Breast epithelium (tissue), 4 donors: ENCODE results near the gene MACROD2. TPM values are rescaled to one million over a fixed set of nuclear protein-coding genes. Genes with fewer than 3 reads are reported as not detected.

Source experiments
- DNase-seq, 2 donors: peaks; one replicate each; pipeline ENCODE4 v3.0.0-alpha.2; 2019; ENCODE audit warnings: low spot score in 2 of 2
- H3K27ac ChIP-seq, 2 donors: fragments of 200-600 bp; sonication (generic) in 1 of 2; one replicate each; pipeline ENCODE4 v1.5.1; 2016 to 2019; ENCODE audit warnings: mild to moderate bottlenecking in 1 of 2
- H3K27me3 ChIP-seq, 2 donors: fragments of 200-600 bp; sonication (generic) in 1 of 2; one replicate each; pipeline versions ENCODE4 v1.5.1 to v1.6.0; 2017 to 2019; ENCODE audit warnings: control low read depth in 1 of 2, mild to moderate bottlenecking in 1 of 2
- H3K36me3 ChIP-seq: fragments of 200-600 bp; one replicate; pipeline ENCODE4 v1.5.1; 2019
- H3K4me1 ChIP-seq, 2 donors: fragments of 200-600 bp; sonication (generic); one replicate each; pipeline ENCODE4 v1.5.1; 2016 to 2019; ENCODE audit warnings: control low read depth in 1 of 2
- H3K4me3 ChIP-seq, 3 donors: fragments of 200-600 bp; sonication (generic); 1 replicate in 2 of 3; 2 replicates in 1 of 3; pipeline ENCODE4 v1.5.1; 2016 to 2019; ENCODE audit warnings: mild to moderate bottlenecking in 3 of 3, moderate library complexity in 2 of 3
- H3K9me3 ChIP-seq, 2 donors: fragments of 200-600 bp; sonication (generic) in 1 of 2; one replicate each; pipeline ENCODE4 v1.5.1; 2016 to 2019; ENCODE audit warnings: control low read depth in 1 of 2
- POLR2A ChIP-seq: fragments of 450-650 bp; IDR thresholded peaks from one replicate; pipeline ENCODE4 v1.6.1; 2016; ENCODE audit warnings: antibody characterized with exemption, mild to moderate bottlenecking, moderate library complexity
- POLR2AphosphoS5 ChIP-seq, 3 donors: sonication (generic); formaldehyde crosslinking; IDR thresholded peaks; one replicate each; pipeline ENCODE4 v1.6.1; 2017; ENCODE audit warnings: antibody characterized with exemption in 3 of 3
- intact Hi-C: fragments of 100-400 bp; cut with DNase I; formaldehyde crosslinking; loops from one replicate; pipeline ENCODE4 v1.15.1; 2023; ENCODE audit warnings: low total_unique reads
- total RNA-seq, 3 donors: library from RNA; depleted of rRNA; stranded (reverse); fragments of >200 nt; gene quantifications; one replicate each; pipeline ENCODE4 v1.1.0, GENCODE V29; 2016
- TF ChIP-seq, protein P1 (sequence below), 3 donors: fragments of 450-650 bp; IDR thresholded peaks; one replicate each; pipeline ENCODE4 v1.5.1; 2016 to 2017; ENCODE audit warnings: antibody characterized with exemption in 3 of 3, mild to moderate bottlenecking in 3 of 3, moderate library complexity in 3 of 3

The MACROD2 gene
- total RNA-seq, 3 donors from 2014 or later, result 6.7 to 26.8 (median 8.8) TPM

DNA sequence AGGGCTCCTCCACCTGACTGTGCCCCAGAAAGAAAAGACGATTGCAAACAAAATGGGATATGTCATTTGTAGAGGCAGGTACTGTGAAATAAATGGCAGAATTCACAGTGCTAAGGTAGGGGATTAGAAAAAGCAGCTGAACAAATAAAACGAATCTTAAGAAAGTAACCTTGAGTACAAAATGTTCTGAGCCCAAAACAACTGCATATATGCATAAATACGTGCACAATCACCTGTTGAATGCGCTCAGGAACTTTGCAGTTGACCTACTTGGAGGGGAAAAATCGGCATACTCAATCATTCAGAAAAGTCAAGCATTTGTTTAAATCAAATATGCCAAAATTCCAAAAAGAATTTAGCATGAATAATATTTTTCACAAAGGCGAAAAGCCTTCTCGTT lies 1114.2 kb downstream of the MACROD2 start:
- H3K4me1 ChIP-seq, result no peaks in the 10 kb centered on the region
- no peaks in the 10 kb centered on the region for H3K27me3 ChIP-seq
- TF ChIP-seq, protein P1, sequence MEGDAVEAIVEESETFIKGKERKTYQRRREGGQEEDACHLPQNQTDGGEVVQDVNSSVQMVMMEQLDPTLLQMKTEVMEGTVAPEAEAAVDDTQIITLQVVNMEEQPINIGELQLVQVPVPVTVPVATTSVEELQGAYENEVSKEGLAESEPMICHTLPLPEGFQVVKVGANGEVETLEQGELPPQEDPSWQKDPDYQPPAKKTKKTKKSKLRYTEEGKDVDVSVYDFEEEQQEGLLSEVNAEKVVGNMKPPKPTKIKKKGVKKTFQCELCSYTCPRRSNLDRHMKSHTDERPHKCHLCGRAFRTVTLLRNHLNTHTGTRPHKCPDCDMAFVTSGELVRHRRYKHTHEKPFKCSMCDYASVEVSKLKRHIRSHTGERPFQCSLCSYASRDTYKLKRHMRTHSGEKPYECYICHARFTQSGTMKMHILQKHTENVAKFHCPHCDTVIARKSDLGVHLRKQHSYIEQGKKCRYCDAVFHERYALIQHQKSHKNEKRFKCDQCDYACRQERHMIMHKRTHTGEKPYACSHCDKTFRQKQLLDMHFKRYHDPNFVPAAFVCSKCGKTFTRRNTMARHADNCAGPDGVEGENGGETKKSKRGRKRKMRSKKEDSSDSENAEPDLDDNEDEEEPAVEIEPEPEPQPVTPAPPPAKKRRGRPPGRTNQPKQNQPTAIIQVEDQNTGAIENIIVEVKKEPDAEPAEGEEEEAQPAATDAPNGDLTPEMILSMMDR (IDR thresholded peaks at IDR 0.05), result no peak
- TF ChIP-seq POLR2AphosphoS5 (IDR thresholded peaks at IDR 0.05) (no peak), POLR2A (no peak)
- no peak for DNase-seq
- H3K27ac ChIP-seq, result no peak overlapping the region
- H3K36me3 ChIP-seq, result no peaks in the 10 kb centered on the region
- H3K9me3 ChIP-seq, result no peaks in the 10 kb centered on the region
- intact Hi-C loops, result no loop called here
- no peak overlapping the region for H3K4me3 ChIP-seq

DNA sequence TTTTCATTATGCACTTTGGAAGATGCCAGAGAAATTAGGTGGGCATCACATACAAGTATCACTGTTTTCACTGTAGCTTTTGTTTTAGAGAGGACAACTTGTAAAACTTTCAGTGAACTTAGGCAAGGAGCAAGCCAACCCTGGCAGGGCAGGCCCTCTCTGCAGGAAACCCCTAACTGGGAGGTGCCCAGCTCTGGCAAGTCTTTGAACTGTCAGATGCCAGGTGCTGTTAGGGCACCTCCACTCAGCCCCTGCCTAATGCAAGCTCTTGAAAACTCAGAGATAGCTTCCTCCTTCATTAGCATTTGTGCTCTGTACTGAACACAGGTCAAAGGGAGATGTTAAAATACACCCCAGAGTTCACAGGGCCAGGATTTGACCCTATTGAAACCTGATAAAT lies 1116.3 kb downstream of the MACROD2 start:
- DNase-seq, result no peak
- intact Hi-C loops, result no loop called here
- H3K4me3 ChIP-seq, result no peak overlapping the region
- no peak overlapping the region for H3K27ac ChIP-seq
- no peaks in the 10 kb centered on the region for H3K36me3 ChIP-seq
- H3K27me3 ChIP-seq, result no peaks in the 10 kb centered on the region
- TF ChIP-seq POLR2A (no peak), POLR2AphosphoS5 (IDR thresholded peaks at IDR 0.05) (no peak)
- no peaks in the 10 kb centered on the region for H3K4me1 ChIP-seq
- no peaks in the 10 kb centered on the region for H3K9me3 ChIP-seq

DNA sequence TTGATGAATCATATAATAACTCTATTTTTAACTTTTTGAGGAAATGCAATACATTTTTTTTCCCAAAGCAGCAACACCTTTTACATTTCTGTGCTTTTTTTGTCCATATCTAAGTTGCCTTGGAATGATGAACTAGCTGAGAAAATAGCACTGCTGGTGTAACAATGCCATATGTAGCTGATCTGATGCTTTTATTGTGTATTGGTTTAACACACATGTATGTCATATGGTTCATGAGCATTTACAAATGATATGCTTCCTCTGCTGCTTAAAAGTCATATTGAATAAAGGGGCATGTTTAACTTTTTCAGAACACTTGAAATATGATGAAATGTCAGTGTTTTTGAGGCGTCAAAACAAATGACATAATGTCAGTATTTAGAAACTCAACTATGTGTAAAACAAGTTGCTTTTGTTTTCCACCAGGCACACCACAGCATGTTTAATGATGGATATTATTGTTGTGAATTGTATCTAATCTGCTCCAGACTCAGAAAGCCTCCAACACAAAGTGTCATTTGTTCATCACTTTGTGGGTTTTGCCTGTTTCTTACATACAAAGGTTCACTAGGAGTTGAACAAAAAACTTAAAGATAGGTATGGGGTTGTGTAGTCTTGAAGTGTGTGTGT lies 1117.9 kb downstream of the MACROD2 start:
- H3K27ac ChIP-seq, result no peak overlapping the region
- H3K27me3 ChIP-seq, result no peaks in the 10 kb centered on the region
- DNase-seq, result no peak
- no peak overlapping the region for H3K4me3 ChIP-seq
- no peaks in the 10 kb centered on the region for H3K9me3 ChIP-seq
- intact Hi-C loops, result no loop called here
- H3K4me1 ChIP-seq, result no peaks in the 10 kb centered on the region
- TF ChIP-seq POLR2A (no peak), POLR2AphosphoS5 (IDR thresholded peaks at IDR 0.05) (no peak)
- TF ChIP-seq, protein P1 (IDR thresholded peaks at IDR 0.05), result no peak
- H3K36me3 ChIP-seq, result no peaks in the 10 kb centered on the region

DNA sequence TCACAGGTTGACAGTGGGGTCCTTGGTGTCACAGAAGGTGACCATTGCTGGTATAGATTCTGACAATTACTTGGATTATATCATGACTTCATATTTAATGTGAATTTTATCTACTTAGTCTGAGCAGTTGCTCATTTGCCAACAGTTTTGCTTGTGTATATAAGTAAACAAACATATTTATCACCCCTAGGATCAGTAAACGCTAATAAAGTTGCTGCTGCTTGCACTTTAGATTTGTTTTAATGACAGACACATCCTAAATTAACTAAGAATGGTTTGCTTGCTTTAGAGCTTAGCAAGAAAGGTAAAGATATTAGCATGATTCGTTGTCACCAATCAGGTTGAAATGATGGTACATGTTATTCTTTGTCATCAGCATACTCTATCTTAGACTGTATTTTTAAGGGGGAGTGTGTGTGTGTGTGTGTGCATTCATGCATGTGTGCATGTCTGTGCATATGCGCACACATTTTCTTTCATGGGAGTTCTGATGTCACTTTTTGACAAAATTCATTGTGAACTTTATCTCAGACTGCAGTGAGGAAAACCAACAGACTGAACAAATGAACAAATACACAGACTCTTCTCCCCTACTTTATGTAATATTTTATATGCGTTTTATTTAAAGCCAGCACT lies 1124.7 kb downstream of the MACROD2 start:
- H3K9me3 ChIP-seq, result no peaks in the 10 kb centered on the region
- H3K27ac ChIP-seq, result no peak overlapping the region
- H3K27me3 ChIP-seq, result no peaks in the 10 kb centered on the region
- no peak for TF ChIP-seq POLR2AphosphoS5 (IDR thresholded peaks at IDR 0.05)
- TF ChIP-seq, protein P1 (IDR thresholded peaks at IDR 0.05), result no peak
- no peak for TF ChIP-seq POLR2A
- intact Hi-C loops, result no loop called here
- H3K36me3 ChIP-seq, result no peaks in the 10 kb centered on the region
- H3K4me1 ChIP-seq, result no peaks in the 10 kb centered on the region
- H3K4me3 ChIP-seq, result no peak overlapping the region
- DNase-seq, result no peak

DNA sequence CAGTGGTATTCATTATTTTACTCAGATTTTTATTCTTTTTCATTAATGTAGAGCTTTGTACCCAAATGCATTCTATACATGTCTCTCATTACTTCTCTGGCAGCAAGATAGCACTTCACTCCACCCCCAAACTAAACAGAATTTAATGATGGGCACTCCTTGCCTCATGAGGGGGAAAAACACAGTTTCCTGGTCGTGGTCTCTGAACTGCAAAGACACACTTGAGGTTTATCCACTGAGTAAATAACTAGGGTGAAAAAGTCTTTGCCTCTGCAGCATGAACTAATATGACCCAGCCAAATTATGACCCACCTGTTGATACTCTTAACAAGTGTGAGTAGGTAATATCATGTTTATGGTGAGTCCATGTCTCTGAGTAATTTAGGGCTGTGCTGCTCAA lies 1127.3 kb downstream of the MACROD2 start:
- H3K36me3 ChIP-seq, result no peaks in the 10 kb centered on the region
- no peak overlapping the region for H3K4me3 ChIP-seq
- DNase-seq, result no peak
- TF ChIP-seq, protein P1 (IDR thresholded peaks at IDR 0.05), result no peak
- no peak for TF ChIP-seq POLR2A
- no peak for TF ChIP-seq POLR2AphosphoS5 (IDR thresholded peaks at IDR 0.05)
- H3K4me1 ChIP-seq, result no peaks in the 10 kb centered on the region
- H3K27ac ChIP-seq, result no peak overlapping the region
- no peaks in the 10 kb centered on the region for H3K27me3 ChIP-seq
- no peaks in the 10 kb centered on the region for H3K9me3 ChIP-seq
- intact Hi-C loops, result no loop called here
